A673 (cell line): ENCODE measurements around the gene LAD1. TPM values are rescaled to one million over a fixed set of nuclear protein-coding genes. Genes with fewer than 3 reads are reported as not detected.

Experiments
- BruUV-seq: library from RNA; stranded (reverse); fragments of 400-500 nt; replicated peaks from 2 replicates; lab custom pipeline; 2021; lab: Mats Ljungman, UMichigan
- CTCF ChIA-PET: fragments of 300-600 bp; sonication (Branson Sonifier 250); formaldehyde crosslinking; loops from one replicate; lab custom pipeline; 2022; ENCODE audit warnings: antibody characterized with exemption; lab: Charles Lee
- POLR2A ChIA-PET: fragments of 300-600 bp; sonication (Branson Sonifier 250); formaldehyde crosslinking; loops from one replicate; lab custom pipeline; 2022; ENCODE audit warnings: antibody characterized with exemption; ENCODE audit not compliant: low non-redundant PET; lab: Charles Lee
- DNase-seq: peaks from one replicate; pipeline ENCODE4 v3.0.0-alpha.2; 2015; ENCODE audit warnings: low spot score
- H3K27ac ChIP-seq: fragments of 200-600 bp; sonication (generic); 2 replicates; pipeline ENCODE4 v1.5.1; 2016; ENCODE audit warnings: mixed run types, low read depth, mild to moderate bottlenecking, mixed read lengths, antibody characterized with exemption, low read length; ENCODE audit not compliant: poor library complexity, severe bottlenecking
- H3K27me3 ChIP-seq: fragments of 200-600 bp; sonication (generic); replicated peaks from 2 replicates; pipeline ENCODE4 v1.6.1; 2017; ENCODE audit warnings: mixed run types, low read depth, mild to moderate bottlenecking, mixed read lengths, antibody characterized with exemption, low read length; ENCODE audit not compliant: insufficient read depth, poor library complexity
- H3K36me3 ChIP-seq: fragments of 200-600 bp; sonication (generic); 2 replicates; pipeline ENCODE4 v1.6.1; 2016; ENCODE audit warnings: mixed run types, mild to moderate bottlenecking, mixed read lengths, antibody characterized with exemption, low read length; ENCODE audit not compliant: insufficient read depth, poor library complexity, severe bottlenecking
- H3K4me1 ChIP-seq: fragments of 200-600 bp; sonication (generic); 2 replicates; pipeline ENCODE4 v1.6.1; 2017; ENCODE audit warnings: mixed run types, mild to moderate bottlenecking, mixed read lengths, antibody characterized with exemption, low read length; ENCODE audit not compliant: insufficient read depth, poor library complexity, severe bottlenecking
- H3K4me3 ChIP-seq: fragments of 200-600 bp; sonication (generic); 2 replicates; pipeline ENCODE4 v1.5.1; 2016; ENCODE audit warnings: low read depth, mixed run types, mild to moderate bottlenecking, mixed read lengths, low read length; ENCODE audit not compliant: poor library complexity, severe bottlenecking
- H3K9me3 ChIP-seq: fragments of 200-600 bp; sonication (generic); 2 replicates; pipeline ENCODE4 v1.6.1; 2016; ENCODE audit warnings: mixed run types, low read depth, mild to moderate bottlenecking, mixed read lengths, antibody characterized with exemption, low read length; ENCODE audit not compliant: poor library complexity, severe bottlenecking
- CTCF ChIP-seq: fragments of 300-800, 200-600 bp; sonication (generic); conservative IDR thresholded peaks from 2 replicates; pipeline ENCODE4 v1.5.1; 2017; ENCODE audit warnings: low read depth, mild to moderate bottlenecking, antibody characterized with exemption, low read length, moderate library complexity, mixed read lengths
- EZH2 ChIP-seq: fragments of 200-600 bp; sonication (generic); IDR thresholded peaks from 2 replicates; pipeline ENCODE4 v1.6.1; 2017; ENCODE audit warnings: borderline replicate concordance, low read depth, mild to moderate bottlenecking, mixed read lengths, antibody characterized with exemption, low read length; ENCODE audit not compliant: poor library complexity, severe bottlenecking
- intact Hi-C: fragments of 100-400 bp; cut with micrococcal nuclease; formaldehyde crosslinking; loops from one replicate; pipeline ENCODE4 v1.10.0; 2022; ENCODE audit not compliant: unreplicated experiment
- total RNA-seq: library from RNA; stranded (reverse); gene quantifications from 2 replicates; pipeline ENCODE4 v1.2.3, GENCODE V29; 2021

Gene LAD1
- total RNA-seq, 1 experiment from 2014 or later: not detected

- ChIA-PET CTCF (no interaction called here), POLR2A (no interaction called here)
- H3K4me1 ChIP-seq: no peaks in the 10 kb centered on the region
- H3K27me3 ChIP-seq: no peaks in the 10 kb centered on the region
- DNase-seq: no peak
- no peak overlapping the region for H3K4me3 ChIP-seq
- no TSS peak for BruUV-seq
- H3K36me3 ChIP-seq: no peaks in the 10 kb centered on the region
- no peak overlapping the region for H3K27ac ChIP-seq
- H3K9me3 ChIP-seq: no peaks in the 10 kb centered on the region
- intact Hi-C loops: loop anchor here (5.0 kb wide), 1 partner anchor 435 kb away; no protein-coding TSS in a partner anchor
- TF ChIP-seq CTCF (no peak), EZH2 (no peak)
These were observed 7.8 kb upstream of the LAD1 start for GRCh38 chr1:201406831-201407406.

- Histone ChIP-seq H3K4me1 (no peaks in the 10 kb centered on the region), H3K27me3 (no peaks in the 10 kb centered on the region), H3K9me3 (no peaks in the 10 kb centered on the region), H3K27ac (no peak overlapping the region), H3K36me3 (no peaks in the 10 kb centered on the region), H3K4me3 (no peak overlapping the region)
- TF ChIP-seq EZH2 (no peak), CTCF (no peak)
- intact Hi-C loops: loop anchor here (5.0 kb wide), 1 partner anchor 433 kb away; no protein-coding TSS in a partner anchor
- ChIA-PET POLR2A (no interaction called here), CTCF (no interaction called here)
- no peak for DNase-seq
- BruUV-seq: no TSS peak
These were observed 6.3 kb upstream of the LAD1 start for GRCh38 chr1:201405484-201405831.

- Histone ChIP-seq H3K27ac (no peak overlapping the region), H3K27me3 (no peaks in the 10 kb centered on the region), H3K36me3 (no peaks in the 10 kb centered on the region), H3K4me3 (no peak overlapping the region), H3K4me1 (no peaks in the 10 kb centered on the region), H3K9me3 (no peaks in the 10 kb centered on the region)
- intact Hi-C loops: loop anchor here (5.0 kb wide), 1 partner anchor 433 kb away; no protein-coding TSS in a partner anchor
- POLR2A ChIA-PET: no interaction called here
- no peak for TF ChIP-seq CTCF
- TF ChIP-seq EZH2: no peak
- BruUV-seq: no TSS peak
- CTCF ChIA-PET: no interaction called here
- DNase-seq: no peak
These were observed 5.8 kb upstream of the LAD1 start for GRCh38 chr1:201404722-201405483.
